ENCODE data around the gene TRMT44.
A peak's percentile ranks its signal among the peaks of the same experiment; 100 is the strongest.
"Not testable (repeated sequence)": the region's sequence is repeated elsewhere in the genome, so short reads cannot be mapped to it uniquely, and the experiment has no call there.

Gene TRMT44

GRCh38 chr4:8407316-8407715, 33.3 kb upstream of the TRMT44 start:
- no peak for DNase-seq

GRCh38 chr4:8407756-8408155, 32.8 kb upstream of the TRMT44 start:
- no peak for DNase-seq

- DNase-seq, result no peak
Measured at GRCh38 chr4:8409264-8410065, 31.1 kb upstream of the TRMT44 start.

- DNase-seq, result no peak
Measured at GRCh38 chr4:8410066-8410625, 30.4 kb upstream of the TRMT44 start.

- DNase-seq, result no peak
Measured at GRCh38 chr4:8410641-8411271, 29.8 kb upstream of the TRMT44 start.

GRCh38 chr4:8411351-8412180, 29.0 kb upstream of the TRMT44 start:
- DNase-seq, result no peak

- no peak for DNase-seq
Measured at GRCh38 chr4:8412288-8412687, 28.3 kb upstream of the TRMT44 start.

GRCh38 chr4:8414377-8414776, 26.2 kb upstream of the TRMT44 start:
- DNase-seq, result peak; percentile 31 to 45

GRCh38 chr4:8417071-8417614, 23.4 kb upstream of the TRMT44 start:
- DNase-seq, result no peak

- peak in 1 of 2 donors; percentile 51 for DNase-seq
Measured at GRCh38 chr4:8419222-8420041, 21.1 kb upstream of the TRMT44 start.

- DNase-seq, result not testable (repeated sequence)
Measured at GRCh38 chr4:8420151-8420550, 20.4 kb upstream of the TRMT44 start.

- DNase-seq, result no peak
Measured at GRCh38 chr4:8422327-8422726, 18.2 kb upstream of the TRMT44 start.

GRCh38 chr4:8422786-8423185, 17.8 kb upstream of the TRMT44 start:
- no peak for DNase-seq

GRCh38 chr4:8427262-8427661, 13.3 kb upstream of the TRMT44 start:
- DNase-seq, result no peak

- DNase-seq, result no peak
Measured at GRCh38 chr4:8427761-8428287, 12.8 kb upstream of the TRMT44 start.

GRCh38 chr4:8428288-8429097, 12.1 kb upstream of the TRMT44 start:
- peak; percentile 95 to 98 for DNase-seq

- DNase-seq, result no peak
Measured at GRCh38 chr4:8431553-8431952, 9.0 kb upstream of the TRMT44 start.

- no peak for DNase-seq
Measured at GRCh38 chr4:8433136-8433535, 7.4 kb upstream of the TRMT44 start.

GRCh38 chr4:8434251-8435073, 6.1 kb upstream of the TRMT44 start:
- no peak for DNase-seq

GRCh38 chr4:8435656-8436121, 4.9 kb upstream of the TRMT44 start:
- DNase-seq, result peak in 1 of 2 donors; percentile 32
